ENCODE measurements around the gene OTOS. TPM values are rescaled to one million over a fixed set of nuclear protein-coding genes. Genes with fewer than 3 reads are reported as not detected.

Gene OTOS
- polyA plus RNA-seq, 3 donors = 0.26 TPM; not detected in 2

DNA sequence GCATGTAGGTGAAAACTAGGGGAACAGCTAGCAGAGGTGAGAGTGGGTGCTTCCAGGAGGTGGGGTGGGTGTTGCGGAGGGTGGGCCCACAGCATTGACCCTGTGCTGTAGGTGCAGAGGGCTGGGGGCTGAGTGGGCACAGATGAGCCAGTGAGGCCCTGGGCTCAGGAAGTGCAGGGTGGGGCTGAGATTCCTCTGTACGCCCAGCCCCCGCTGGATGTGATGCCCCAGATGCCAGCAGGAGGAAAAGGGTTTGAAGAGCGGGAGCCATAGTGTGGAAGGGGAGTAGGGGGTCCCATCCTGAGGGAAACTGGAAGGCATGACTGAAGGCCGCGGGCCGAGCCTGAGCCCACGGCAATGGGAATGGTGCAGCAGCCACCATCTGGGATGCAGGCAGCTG, 14.1 kb upstream of the OTOS start:
- no peak for DNase-seq

DNA sequence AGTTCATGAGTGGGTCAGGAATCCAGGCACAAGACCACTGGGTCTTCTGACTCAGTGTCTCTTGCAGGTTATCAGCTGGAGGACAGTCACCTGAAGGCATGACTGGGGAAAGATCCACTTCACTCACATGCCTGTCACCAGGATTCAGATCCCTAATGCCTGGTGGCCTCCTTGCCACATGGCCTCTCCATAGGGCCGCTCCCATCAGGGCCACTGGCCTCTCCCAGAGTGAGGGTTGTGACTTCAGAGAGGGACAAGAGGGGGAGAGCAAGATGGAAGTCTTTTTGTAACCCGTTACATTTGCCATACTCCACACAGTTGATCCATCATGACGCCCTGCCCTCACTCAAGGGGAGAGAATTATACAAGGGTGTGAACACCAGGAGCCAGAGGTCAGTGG, 13.0 kb upstream of the OTOS start:
- DNase-seq = no peak

DNA sequence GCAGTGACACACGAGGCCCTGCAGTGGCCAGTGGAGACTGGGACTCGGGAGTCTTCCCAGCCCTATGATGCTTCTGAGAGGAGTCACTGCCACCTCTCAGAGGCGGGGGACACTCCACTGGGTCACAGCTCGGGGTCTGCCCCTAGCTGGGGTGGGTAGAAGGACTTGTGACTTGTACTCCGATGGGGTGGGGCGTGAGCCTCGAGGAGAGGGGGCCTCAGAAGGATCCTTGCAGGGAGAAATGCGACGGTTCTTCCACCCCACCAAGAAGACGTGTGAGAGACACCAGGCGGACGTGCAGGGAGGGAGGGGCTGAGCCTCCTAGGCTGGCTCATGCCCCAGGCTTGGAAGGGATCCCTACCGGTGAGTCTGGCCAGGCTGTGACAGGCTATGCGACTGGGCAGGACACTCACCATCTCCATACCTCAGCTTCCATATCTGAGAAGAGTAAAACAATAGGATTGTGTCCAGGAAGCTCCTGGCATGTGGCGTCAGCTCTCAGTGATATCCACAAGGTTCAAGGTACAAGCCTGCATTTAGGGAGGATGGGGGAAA, 11.1 kb upstream of the OTOS start:
- DNase-seq = no peak

DNA sequence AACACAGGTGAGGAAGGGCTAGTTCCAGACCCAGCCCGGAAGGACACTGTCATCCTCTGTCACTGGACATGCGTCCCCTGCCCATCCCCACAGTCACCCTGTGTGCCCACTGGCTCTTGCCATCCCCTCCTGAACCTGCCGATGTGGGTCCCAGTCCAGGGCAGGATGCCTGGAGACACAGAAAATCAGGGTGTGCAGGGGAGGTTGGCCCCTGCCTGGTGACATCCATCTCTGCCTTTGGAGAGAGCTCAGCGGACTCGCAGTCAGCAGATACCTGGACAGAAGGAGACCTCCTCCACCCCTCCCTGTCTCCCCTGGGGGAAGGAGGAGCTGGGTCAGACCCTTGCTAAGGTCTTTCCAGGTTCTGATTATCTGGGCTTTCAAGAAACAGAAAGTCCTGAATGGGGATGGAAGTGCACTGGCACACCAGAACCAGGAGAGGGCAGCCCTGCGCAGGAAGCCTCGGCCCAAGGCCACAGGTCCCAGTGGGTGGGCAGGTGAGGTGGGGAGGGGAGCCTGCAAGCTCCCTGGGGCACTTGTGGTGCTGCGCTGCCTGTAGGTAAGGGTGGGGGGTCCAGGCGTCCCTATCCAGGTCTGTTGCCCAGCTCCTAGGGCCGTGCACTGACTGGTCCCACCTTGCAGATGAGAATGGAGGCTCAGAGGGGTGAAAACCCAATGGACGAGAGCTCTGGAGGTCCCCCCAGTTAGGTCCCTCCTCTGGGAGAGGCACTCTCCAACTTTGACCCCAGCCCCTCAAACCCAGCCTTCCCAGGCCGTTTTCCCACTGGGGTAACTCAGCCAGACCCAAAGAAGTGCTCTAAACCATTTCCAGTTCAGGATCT, 9.7 kb upstream of the OTOS start:
- DNase-seq = no peak

DNA sequence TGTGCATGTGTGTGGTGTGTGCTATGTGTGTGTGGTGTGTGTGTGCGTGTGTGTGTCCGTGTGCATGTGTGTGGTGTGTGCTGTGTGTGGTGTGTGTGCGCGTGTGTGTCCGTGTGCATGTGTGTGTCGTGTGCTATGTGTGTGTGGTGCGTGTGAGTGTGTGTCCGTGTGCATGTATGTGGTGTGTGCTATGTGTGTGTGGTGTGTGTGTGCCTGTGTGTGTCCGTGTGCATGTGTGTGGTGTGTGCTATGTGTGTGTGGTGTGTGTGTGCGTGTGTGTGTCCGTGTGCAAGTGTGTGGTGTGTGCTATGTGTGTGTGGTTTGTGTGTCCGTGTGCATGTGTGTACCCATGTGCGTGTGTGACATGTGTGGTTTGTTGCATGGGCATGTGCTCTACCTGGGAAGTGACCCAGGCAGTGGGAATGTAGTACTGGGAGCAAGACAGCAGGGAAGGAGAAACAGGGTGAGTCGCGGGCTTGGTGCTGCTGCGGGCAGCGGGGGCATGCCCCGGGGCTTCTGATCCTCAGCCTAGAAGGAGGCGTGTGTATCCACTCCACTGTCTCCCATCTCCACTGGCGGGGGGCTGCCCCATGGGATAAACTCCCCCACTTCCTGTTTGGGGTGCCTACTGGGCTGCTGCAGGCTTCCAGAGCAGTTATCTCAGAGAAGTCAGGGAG, 7.6 kb upstream of the OTOS start:
- no peak for DNase-seq

DNA sequence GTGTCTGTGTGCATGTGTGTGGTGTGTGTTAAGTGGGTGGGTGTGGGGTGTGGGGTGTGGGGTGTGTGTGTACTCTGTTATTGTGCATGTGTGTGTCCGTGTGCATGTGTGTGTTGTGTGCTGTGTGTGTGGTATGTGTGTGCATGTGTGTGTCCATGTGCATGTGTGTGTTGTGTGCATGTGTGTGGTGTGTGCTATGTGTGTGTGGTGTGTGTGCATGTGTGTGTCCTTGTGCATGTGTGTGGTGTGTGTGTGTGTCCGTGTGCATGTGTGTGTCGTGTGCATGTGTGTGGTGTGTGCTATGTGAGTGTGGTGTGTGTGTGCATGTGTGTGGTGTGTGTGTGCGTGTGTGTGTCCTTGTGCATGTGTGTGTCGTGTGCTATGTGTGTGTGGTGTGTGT, 6.9 kb upstream of the OTOS start:
- DNase-seq = no peak

DNA sequence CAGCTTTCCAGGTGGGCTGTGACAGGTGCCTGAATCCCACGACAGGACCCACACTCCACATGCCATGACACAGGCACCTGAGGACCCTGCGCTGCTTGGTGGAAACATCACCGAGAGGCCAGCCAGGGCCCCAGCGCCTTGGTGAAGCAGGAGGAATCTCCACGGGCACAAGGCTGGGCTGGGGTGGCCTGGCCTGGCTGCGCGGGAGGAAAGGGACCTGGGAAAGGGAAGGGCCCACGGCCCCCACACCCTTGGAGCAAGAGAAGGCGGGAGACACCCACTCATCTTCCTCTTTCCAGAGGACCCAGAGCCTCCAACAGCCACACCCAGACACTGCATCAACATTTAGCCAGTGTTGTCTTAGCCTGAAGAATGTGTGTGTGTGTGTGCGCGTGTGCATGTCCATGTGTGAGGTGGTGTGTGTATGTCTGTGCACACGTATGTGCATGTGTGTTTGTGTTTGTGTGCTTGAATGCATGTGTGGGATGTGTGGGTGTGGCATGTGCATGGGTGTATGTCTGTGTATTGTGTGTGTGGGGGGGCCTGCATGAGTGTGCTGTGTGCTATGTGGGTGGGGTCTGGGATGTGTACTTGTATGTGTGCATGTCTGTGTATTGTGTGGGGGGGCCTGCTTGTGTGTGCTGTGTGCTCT, 6.3 kb upstream of the OTOS start:
- DNase-seq = no peak

DNA sequence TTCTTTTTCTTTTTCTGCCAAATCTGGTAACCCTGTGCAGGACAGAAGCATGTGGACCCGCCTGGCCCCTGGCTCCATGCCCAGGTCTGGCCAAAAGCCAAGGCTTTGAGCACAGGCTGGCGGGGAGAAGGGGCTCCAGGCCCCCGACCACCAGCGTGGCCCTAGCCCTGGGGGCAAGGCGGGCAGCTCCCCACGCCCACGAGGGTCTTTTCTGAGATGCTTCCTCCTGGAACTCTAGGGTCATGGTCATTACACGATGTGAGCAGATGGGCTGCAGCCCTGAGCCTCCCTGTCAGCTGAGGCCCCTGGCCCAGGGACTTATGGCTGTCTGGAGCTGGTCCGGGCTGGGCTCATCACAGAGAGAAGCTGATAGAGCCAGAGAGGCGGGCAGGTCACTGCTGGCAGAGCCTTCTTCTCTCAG, 5.7 kb upstream of the OTOS start:
- DNase-seq = no peak

DNA sequence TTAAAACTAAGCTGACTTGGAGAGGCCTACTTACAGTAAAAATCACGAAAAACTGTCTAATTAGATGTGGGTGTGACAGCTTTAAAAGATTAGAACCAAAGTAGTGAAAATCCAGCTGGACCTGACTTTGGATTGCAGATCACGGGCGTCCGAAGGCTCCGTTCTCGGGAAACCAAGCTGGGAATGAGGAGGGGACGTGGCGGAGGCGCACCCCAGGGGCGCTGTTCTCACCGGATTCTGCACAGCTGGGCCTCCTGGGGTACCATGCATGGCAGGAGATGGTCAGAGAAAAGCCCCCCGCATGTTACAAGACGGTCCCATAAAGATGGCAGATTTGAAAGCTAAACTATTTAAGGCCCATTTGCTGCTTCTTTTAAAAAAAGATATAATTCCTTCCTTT, 5.0 kb upstream of the OTOS start:
- no peak for DNase-seq

DNA sequence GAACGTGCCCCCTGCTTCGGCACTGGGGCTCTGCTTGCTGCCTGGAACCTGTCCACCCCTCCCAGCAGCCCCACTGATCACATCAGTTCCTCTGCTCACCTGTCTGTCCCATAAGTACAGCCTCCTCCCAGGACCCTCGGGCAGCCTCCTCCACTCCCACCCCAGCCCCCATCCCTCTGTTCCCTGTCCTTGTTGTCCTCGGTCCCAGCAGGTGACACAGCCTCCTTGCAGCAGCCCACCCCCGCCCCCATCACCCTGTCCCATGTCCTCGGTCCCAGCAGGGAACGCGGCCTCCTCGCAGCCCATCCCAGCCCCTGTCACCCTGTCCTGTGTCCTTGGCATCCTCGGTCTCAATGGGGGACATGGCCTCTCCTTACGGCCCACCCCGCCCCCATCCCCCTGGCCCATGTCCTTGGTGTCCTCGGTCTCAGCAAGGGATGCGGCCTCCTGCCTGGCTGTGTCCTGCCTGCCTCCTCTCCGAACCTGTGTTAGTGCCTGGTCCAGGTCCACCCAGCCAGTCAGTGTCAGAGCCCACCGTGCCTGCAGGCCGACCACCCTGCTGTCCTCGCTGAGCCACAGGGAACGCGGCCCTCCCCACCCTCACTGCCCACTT, 4.3 kb upstream of the OTOS start:
- DNase-seq = no peak

DNA sequence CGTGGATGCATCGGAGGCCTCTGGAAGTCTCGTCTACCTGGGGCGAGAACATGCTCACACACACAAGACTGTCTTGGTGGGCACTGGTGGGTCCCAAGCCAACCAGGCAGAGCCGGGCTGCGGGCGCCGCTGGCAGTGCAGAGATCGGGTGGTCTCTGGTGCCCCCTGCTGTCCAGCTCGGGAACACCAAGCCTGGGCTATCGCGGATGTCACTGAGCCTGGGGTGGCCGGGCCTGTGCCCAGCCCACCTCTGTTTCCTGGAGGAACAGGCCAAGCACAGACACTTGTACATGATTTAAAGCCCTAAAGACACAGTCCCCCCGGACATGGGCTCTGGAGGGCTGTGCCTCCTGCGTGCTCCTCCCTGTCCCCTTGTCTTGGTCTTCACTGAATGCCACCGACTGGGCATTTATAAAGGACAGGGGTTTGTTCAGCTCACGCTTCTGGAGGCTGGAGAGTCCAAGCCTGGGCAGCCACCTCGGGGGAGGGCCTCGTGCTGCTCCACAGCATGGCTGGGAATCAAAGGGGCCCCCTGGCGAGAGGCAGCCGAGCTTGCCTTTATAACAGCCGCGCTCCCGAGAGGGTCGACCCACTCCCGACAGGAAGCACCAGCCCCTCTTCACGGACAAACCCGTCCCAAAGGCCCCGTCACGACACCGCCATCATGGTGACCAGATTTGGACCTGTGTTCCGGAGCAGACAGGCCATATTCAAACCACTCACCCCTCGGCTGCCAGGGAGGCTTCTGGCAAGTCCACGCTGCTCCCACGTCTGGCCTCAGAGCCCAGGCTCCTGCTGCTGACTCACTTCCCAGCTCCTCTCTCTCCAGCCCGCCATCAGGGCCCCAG, 3.6 kb upstream of the OTOS start:
- DNase-seq = peak; percentile 42

DNA sequence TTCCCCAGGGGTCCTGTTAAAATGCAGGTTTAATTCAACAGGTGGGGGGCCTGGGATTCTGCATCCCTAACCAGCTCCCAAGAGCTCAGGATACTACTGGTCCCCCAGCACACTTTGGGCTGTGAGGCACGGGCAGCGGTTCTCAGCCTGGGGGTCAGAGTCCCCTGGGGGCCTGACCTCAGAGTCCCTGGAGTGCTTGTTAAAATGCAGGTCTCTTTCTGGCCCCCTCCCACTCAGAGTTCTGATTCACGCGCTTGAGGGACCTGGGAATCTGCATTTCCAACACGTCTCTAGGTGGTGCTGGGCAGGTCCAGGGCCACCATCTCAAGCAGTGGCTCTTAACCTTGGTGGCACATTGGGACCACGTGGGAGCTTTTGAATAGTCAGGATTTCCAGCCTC, 2.8 kb upstream of the OTOS start:
- DNase-seq = no peak

DNA sequence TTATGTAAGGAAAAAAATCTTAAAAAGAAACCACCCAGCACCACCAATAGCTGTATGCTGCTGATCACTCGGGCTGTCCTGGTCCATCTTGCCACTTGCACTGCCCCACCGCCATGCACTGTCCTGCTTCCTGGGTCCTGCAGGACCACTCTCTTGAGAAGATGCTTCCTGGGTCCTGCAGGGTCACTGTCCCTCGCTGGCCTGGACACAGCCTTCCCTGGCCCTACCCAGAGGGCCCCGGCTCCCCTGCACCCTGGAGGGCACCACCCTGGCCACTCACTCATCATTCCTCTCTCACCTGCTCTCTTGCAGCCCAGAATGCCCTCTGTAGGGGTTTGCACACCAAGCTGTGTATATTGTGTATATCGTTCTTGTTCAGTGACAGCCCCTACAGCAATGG, 2.4 kb upstream of the OTOS start:
- DNase-seq = no peak

DNA sequence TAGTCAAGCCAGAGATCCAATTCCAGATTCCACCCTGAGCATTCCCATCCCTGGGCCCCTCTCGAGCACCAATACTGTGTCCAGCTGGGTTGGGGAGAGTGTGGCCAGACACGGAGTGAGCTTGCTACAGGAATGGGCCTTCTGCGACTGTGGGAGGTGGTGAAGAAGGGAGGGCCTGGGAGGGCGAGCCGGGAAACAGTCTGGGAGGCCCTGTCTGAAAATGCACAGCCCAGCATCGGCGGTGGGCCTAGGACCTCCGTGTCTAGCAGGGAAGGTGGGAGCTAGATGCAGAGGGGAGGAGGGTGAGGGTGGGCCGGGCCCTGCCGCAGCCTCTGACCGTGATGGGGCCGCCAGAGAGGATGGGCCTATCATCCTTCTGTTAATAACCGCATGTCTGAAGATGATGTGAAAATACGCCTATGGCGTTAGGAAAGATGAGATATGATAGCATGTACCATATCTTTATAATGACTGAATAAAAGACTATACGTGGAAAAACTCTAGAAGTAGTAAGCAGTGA, 1.9 kb upstream of the OTOS start:
- DNase-seq = no peak

DNA sequence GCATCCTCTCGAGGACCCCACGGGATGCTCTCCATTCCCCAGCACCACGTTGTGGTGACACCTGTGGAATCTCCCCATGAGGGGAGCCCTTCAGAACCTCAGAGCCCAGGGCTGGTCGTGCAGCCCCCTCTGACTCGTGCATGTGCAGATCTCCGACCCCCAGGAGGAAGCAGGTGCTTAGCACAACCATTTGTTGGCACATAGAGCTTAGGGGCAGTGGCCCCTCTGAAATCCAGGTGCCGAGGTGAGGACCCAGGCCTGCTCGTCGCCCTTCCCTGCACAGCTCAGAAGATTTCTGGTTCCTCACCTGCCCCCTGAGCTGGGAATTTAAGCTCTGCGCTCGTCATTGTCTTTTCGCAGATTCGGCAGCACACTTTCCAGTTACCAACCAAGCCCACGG, 1.3 kb upstream of the OTOS start:
- no peak for DNase-seq

DNA sequence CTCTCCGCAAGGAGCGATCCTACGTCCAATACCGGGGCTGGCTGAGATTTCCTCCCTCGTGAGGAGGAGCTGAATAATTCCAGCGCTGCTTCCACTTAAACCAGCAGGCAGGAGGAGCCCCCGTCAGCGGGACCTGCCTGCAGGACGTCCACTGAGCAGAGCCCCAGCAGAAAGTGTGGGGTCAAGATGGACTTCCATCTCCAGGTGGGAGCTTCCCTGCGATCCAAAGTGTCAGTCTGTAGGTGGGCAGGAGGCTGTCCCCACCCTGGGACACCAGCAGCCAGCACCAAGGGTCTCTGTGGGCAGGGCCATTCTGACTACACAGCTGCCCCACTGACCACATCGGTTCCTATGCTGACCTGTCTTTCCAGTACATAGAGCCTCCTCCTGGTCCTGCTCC, 462 bp upstream of the OTOS start:
- no peak for DNase-seq

DNA sequence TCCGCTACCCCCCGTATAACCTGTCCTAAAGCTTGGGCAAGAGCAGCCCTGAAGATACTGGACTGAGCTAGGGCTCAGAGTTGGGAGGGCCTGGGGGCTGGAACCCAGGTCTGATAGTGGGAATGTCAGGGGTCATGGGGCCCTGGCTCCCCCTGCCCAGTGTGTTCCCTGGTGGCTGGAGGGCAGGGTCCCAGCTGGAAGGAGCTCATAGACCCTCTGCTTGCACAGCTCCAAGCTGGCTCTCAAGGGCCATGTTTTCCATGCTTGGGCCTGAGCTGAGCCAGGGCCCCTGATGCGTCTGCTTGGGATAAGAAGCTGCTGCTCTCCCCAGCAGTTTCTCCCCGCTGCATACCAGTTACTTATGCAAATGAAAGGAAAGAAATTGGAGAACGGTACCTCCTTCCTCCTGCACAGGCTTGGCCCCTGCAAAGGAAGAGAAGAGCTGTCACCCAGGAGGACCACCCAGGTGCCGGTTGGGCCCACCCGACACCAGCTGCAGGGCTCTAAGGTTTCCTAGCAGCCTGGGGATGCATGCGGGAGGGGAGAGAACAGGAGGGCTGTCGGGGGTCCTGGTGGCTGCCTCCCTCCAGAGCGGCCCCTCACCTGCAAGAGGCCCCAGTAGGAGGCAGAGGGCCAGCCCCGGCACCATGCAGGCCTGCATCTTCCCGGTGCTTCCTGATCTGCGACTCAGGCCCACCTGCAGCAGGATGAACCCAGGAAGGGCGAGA, 628 bp downstream of the OTOS start:
- peak; percentile 76 for DNase-seq

DNA sequence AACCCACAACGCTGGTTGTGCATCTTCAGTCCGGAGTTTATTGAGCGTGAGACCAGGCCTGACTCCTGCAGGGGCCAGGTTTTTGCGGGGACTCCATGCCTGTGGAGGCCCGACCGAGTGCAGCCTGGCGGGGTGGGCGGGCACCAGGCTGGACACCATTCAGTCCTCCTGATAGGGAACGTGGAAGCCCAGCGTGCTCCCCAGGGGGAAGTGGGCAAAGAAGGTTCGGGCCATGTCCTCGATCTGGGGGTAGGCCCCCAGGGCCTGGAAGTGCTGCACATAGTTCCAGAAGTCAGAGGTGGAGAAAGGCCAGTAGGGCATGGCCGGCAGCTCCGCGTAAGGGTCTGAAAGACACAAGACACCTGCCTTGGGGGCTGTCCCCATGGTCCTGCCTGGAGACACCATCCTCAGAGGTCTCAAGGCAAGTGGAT, 1.4 kb downstream of the OTOS start:
- DNase-seq = no peak

DNA sequence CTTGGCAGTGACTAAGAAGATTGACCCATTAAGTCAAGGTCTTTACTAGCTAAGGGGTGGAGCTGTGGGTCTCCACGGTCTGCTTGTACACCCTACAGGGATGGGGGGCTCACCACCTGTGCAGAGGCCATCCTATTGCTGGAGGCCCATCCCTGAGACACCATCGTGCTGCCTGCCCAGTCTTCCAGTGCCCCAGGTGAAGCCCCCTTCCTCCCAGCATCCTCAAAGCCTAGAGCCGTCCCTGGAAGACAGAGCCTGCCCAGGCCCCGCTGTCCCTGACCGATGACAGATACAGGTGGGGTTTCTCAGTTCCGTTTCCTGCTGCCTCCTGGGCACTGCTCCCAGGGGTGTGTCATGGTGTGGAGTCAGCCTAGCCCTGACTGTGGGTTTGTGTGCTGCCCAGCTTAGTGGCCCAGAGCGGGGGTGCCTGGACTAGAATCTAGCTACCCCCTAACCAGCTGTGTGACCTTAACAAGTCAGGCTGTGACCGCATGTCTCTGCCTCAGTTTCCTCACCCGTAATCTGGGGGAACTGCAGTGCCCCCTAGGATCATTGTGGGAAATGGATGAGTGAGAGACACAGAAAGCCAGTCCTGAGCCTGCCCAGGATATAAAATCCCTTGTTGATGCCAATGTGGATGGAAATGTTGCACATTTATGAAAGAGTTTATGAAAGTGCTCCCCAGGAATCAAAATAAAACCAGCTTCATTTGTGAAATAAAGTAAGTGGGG, 2.0 kb downstream of the OTOS start:
- no peak for DNase-seq

Data from renal pelvis (tissue), 4 donors.